Calu3 (cell line): Measurements from ENCODE around the gene SPRED1. TPM values are rescaled to one million over a fixed set of nuclear protein-coding genes. Genes with fewer than 3 reads are reported as not detected.
A peak's percentile ranks its signal among the peaks of the same experiment; 100 is the strongest.

ENCODE experiments used
- Bru-seq: library from RNA; stranded (reverse); fragments of 400-500 nt; gene quantifications from one replicate; lab custom pipeline; 2021; lab: Mats Ljungman, UMichigan
- BruChase-seq, 2 experiments: library from RNA; stranded (reverse); fragments of 400-500 nt; gene quantifications; one replicate each; lab custom pipeline; 2021; lab: Mats Ljungman, UMichigan
- BruUV-seq: library from RNA; stranded (reverse); fragments of 400-500 nt; replicated peaks from 2 replicates; lab custom pipeline; 2021; lab: Mats Ljungman, UMichigan
- CTCF ChIA-PET: fragments of 300-600 bp; sonication (Branson Sonifier 250); formaldehyde crosslinking; loops from one replicate; lab custom pipeline; 2022; ENCODE audit warnings: antibody characterized with exemption; lab: Charles Lee
- DNase-seq: peaks from one replicate; pipeline ENCODE4 v3.0.0; 2022
- H3K27ac Mint-ChIP-seq: one replicate; pipeline ENCODE4 v1.8.0; 2022; ENCODE audit warnings: mixed read lengths; ENCODE audit not compliant: unreplicated experiment
- H3K27me3 Mint-ChIP-seq: one replicate; pipeline ENCODE4 v1.8.0; 2022; ENCODE audit warnings: mixed read lengths; ENCODE audit not compliant: unreplicated experiment
- H3K36me3 Mint-ChIP-seq: one replicate; pipeline ENCODE4 v1.8.0; 2022; ENCODE audit warnings: mild to moderate bottlenecking, moderate library complexity, mixed read lengths; ENCODE audit not compliant: insufficient read depth, unreplicated experiment
- H3K4me1 Mint-ChIP-seq: one replicate; pipeline ENCODE4 v1.8.0; 2022; ENCODE audit warnings: mild to moderate bottlenecking, low read depth, mixed read lengths; ENCODE audit not compliant: unreplicated experiment
- H3K4me3 Mint-ChIP-seq: one replicate; pipeline ENCODE4 v1.8.0; 2022; ENCODE audit warnings: mild to moderate bottlenecking, low read depth, moderate library complexity, mixed read lengths; ENCODE audit not compliant: unreplicated experiment
- H3K9me3 Mint-ChIP-seq: one replicate; pipeline ENCODE4 v1.8.0; 2022; ENCODE audit warnings: low read depth, mixed read lengths; ENCODE audit not compliant: unreplicated experiment
- CTCF ChIP-seq: fragments of 200-600 bp; IDR thresholded peaks from one replicate; pipeline ENCODE4 v1.8.0; 2022; ENCODE audit warnings: antibody characterized with exemption; ENCODE audit not compliant: unreplicated experiment
- intact Hi-C: fragments of 100-400 bp; cut with micrococcal nuclease; formaldehyde crosslinking; loops from one replicate; pipeline ENCODE4 v1.10.0; 2022; ENCODE audit not compliant: unreplicated experiment
- long read RNA-seq: library from polyadenylated mRNA; stranded (forward); transcript quantifications from one replicate; pipeline ENCODE4 v2.0.0, GENCODE V29; 2022
- total RNA-seq: library from RNA; stranded (reverse); gene quantifications from 2 replicates; pipeline ENCODE4 v1.2.3, GENCODE V29; 2022

Gene SPRED1
- total RNA-seq (16.1 and 16.4 TPM in 2 replicates), Bru-seq, nascent RNA (percentile 86 among the genes with signal in this experiment), BruChase-seq, experiment 1, labeled RNA remaining after a 6-hour chase (percentile 74 among the genes with signal in this experiment), BruChase-seq, experiment 2, labeled RNA remaining after a 2-hour chase (percentile 77 among the genes with signal in this experiment)
- long read RNA-seq, full-length matches to known transcripts: 5 of 11 reads
- long read RNA-seq, partial matches to known transcripts: 1 of 11 reads
- long read RNA-seq, other reads (novel, unspliced or antisense): 5 of 11 reads

- Mint-ChIP-seq H3K9me3 (no peaks in the 10 kb centered on the region), H3K4me1 (no peaks in the 10 kb centered on the region), H3K27ac (peak within 1 kb of the TSS; percentile 91), H3K36me3 (peaks cover 37% of the 10 kb centered on the region), H3K4me3 (peak within 1 kb of the TSS; percentile 78), H3K27me3 (no peaks in the 10 kb centered on the region)
- intact Hi-C loops: loop anchor here (5.0 kb wide), 2 partner anchors 100 to 250 kb away; no protein-coding TSS in a partner anchor
- TF ChIP-seq CTCF: no peak
- no TSS peak for BruUV-seq
- CTCF ChIA-PET: no interaction called here
- peak; percentile 54 for DNase-seq
These were observed at the start of gene SPRED1 for GRCh38 chr15:38252481-38253350. Gene SPRED1, plus strand, starts transcription at chr15:38252836. Its CDS starts 350 bp downstream, at chr15:38253186.

- peaks cover 3% of the 10 kb centered on the region for H3K9me3 Mint-ChIP-seq
- H3K27ac Mint-ChIP-seq: no peak overlapping the region
These were observed 46.9 kb upstream of the SPRED1 start for GRCh38 chr15:38205526-38206272.

GRCh38 chr15:38207621-38208020 is 45.0 kb upstream of the SPRED1 start:
- no peak overlapping the region for H3K27ac Mint-ChIP-seq
- CTCF ChIA-PET: interaction anchor here (0.6 to 1.2 kb wide), 2 partner anchors 22 to 783 kb away, joined by 3 read pairs; no protein-coding TSS in a partner anchor
- H3K9me3 Mint-ChIP-seq: no peaks in the 10 kb centered on the region
- no peak for DNase-seq
- no TSS peak for BruUV-seq
- no peaks in the 10 kb centered on the region for H3K36me3 Mint-ChIP-seq
- intact Hi-C loops: no loop called here
- no peaks in the 10 kb centered on the region for H3K27me3 Mint-ChIP-seq
- no peak overlapping the region for H3K4me3 Mint-ChIP-seq
- H3K4me1 Mint-ChIP-seq: no peaks in the 10 kb centered on the region
- no peak for TF ChIP-seq CTCF

More at GRCh38 chr15:38205526-38206272, 46.9 kb upstream of the SPRED1 start:
- Mint-ChIP-seq H3K4me1 (no peaks in the 10 kb centered on the region), H3K4me3 (no peak overlapping the region), H3K36me3 (no peaks in the 10 kb centered on the region), H3K27me3 (no peaks in the 10 kb centered on the region)
- DNase-seq: no peak
- CTCF ChIA-PET: no interaction called here
- BruUV-seq: no TSS peak
- intact Hi-C loops: no loop called here
- no peak for TF ChIP-seq CTCF

- Mint-ChIP-seq H3K4me1 (no peaks in the 10 kb centered on the region), H3K4me3 (no peak overlapping the region), H3K27me3 (no peaks in the 10 kb centered on the region), H3K36me3 (no peaks in the 10 kb centered on the region), H3K9me3 (no peaks in the 10 kb centered on the region), H3K27ac (no peak overlapping the region)
- no TSS peak for BruUV-seq
- no peak for DNase-seq
- intact Hi-C loops: no loop called here
- CTCF ChIA-PET: interaction anchor here (0.6 to 1.2 kb wide), 2 partner anchors 22 to 784 kb away, joined by 3 read pairs; no protein-coding TSS in a partner anchor
- TF ChIP-seq CTCF: no peak
These were observed 44.4 kb upstream of the SPRED1 start for GRCh38 chr15:38208206-38208605.
